WTC11 (cell line): ENCODE results near the gene GFY. TPM values are rescaled to one million over a fixed set of nuclear protein-coding genes. Genes with fewer than 3 reads are reported as not detected.

ENCODE experiments used
- ATAC-seq: fragments of 200-7000 bp; cut with Tn5 transposase; 2 replicates; pipeline ENCODE4 v1.10.0; 2021; ENCODE audit warnings: mild to moderate bottlenecking, moderate library complexity
- CTCF ChIA-PET: fragments of 300-600 bp; sonication (Branson Sonifier 250); formaldehyde crosslinking; loops from one replicate; lab custom pipeline; 2021; ENCODE audit warnings: antibody characterized with exemption; lab: Charles Lee
- POLR2A ChIA-PET: fragments of 350-600 bp; sonication (Branson Sonifier 250); formaldehyde crosslinking; loops from one replicate; lab custom pipeline; 2021; ENCODE audit warnings: antibody characterized with exemption; lab: Charles Lee
- DNase-seq: peaks from one replicate; pipeline ENCODE4 v3.0.0; 2021; ENCODE audit warnings: low spot score
- H3K27ac Mint-ChIP-seq: 2 replicates; pipeline ENCODE4 v1.8.0; 2021; ENCODE audit warnings: mixed read lengths
- H3K27me3 Mint-ChIP-seq: 2 replicates; pipeline ENCODE4 v1.8.0; 2021; ENCODE audit warnings: low read depth, mild to moderate bottlenecking, moderate library complexity, mixed read lengths
- H3K36me3 Mint-ChIP-seq: 2 replicates; pipeline ENCODE4 v1.8.0; 2021; ENCODE audit warnings: mixed read lengths
- H3K4me1 Mint-ChIP-seq: 2 replicates; pipeline ENCODE4 v1.8.0; 2022; ENCODE audit warnings: mixed read lengths
- H3K4me3 Mint-ChIP-seq: 2 replicates; pipeline ENCODE4 v1.8.0; 2021; ENCODE audit warnings: mild to moderate bottlenecking, moderate library complexity, mixed read lengths
- H3K9me3 Mint-ChIP-seq: 2 replicates; pipeline ENCODE4 v1.8.0; 2021; ENCODE audit warnings: mixed read lengths
- AR ChIP-seq: fragments of 250-450 bp; sonication (Bioruptor Pico); IDR thresholded peaks from 2 replicates; pipeline ENCODE4 v1.9.0; 2021; ENCODE audit warnings: mild to moderate bottlenecking
- ATF1 ChIP-seq: sonication (generic); formaldehyde crosslinking; IDR thresholded peaks from 2 replicates; pipeline ENCODE4 v1.8.1; 2023; ENCODE audit warnings: mild to moderate bottlenecking, moderate library complexity, missing genetic modification reagents
- CBFB ChIP-seq: sonication (generic); formaldehyde crosslinking; IDR thresholded peaks from 2 replicates; pipeline ENCODE4 v1.8.1; 2022; ENCODE audit warnings: mild to moderate bottlenecking, low read depth, missing genetic modification reagents
- CREB1 ChIP-seq: sonication (generic); formaldehyde crosslinking; IDR thresholded peaks from 2 replicates; pipeline ENCODE4 v1.8.0; 2023; ENCODE audit warnings: mild to moderate bottlenecking, missing genetic modification reagents
- ELF4 ChIP-seq: sonication (generic); formaldehyde crosslinking; IDR thresholded peaks from 2 replicates; pipeline ENCODE4 v1.8.1; 2022; ENCODE audit warnings: low read depth, mild to moderate bottlenecking, moderate library complexity, missing genetic modification reagents
- FOXP4 ChIP-seq: sonication (generic); formaldehyde crosslinking; IDR thresholded peaks from 2 replicates; pipeline ENCODE4 v1.8.0; 2022; ENCODE audit warnings: mild to moderate bottlenecking, missing genetic modification reagents
- JUN ChIP-seq: sonication (generic); formaldehyde crosslinking; IDR thresholded peaks from 2 replicates; pipeline ENCODE4 v1.8.0; 2023; ENCODE audit warnings: mild to moderate bottlenecking, missing genetic modification reagents
- MYBL2 ChIP-seq: sonication (generic); formaldehyde crosslinking; IDR thresholded peaks from 2 replicates; pipeline ENCODE4 v1.8.1; 2023; ENCODE audit warnings: mild to moderate bottlenecking, moderate library complexity, missing genetic modification reagents
- NFATC4 ChIP-seq: fragments of 250-450 bp; sonication (Bioruptor Pico); IDR thresholded peaks from 2 replicates; pipeline ENCODE4 v1.9.0; 2021; ENCODE audit warnings: mild to moderate bottlenecking
- NR3C1 ChIP-seq: sonication (generic); formaldehyde crosslinking; conservative IDR thresholded peaks from 2 replicates; pipeline ENCODE4 v1.8.1; 2023; ENCODE audit warnings: low read depth, mild to moderate bottlenecking, missing genetic modification reagents
- PRRX2 ChIP-seq: fragments of 250-450 bp; sonication (Bioruptor Pico); IDR thresholded peaks from 2 replicates; pipeline ENCODE4 v1.8.0; 2021; ENCODE audit warnings: mild to moderate bottlenecking
- SP1 ChIP-seq: sonication (generic); formaldehyde crosslinking; conservative IDR thresholded peaks from 2 replicates; pipeline ENCODE4 v1.8.1; 2022; ENCODE audit warnings: missing genetic modification reagents
- TCF7 ChIP-seq: sonication (generic); formaldehyde crosslinking; IDR thresholded peaks from 2 replicates; pipeline ENCODE4 v1.8.0; 2022; ENCODE audit warnings: mild to moderate bottlenecking, low read depth, missing genetic modification reagents, moderate library complexity
- TEAD4 ChIP-seq: sonication (generic); formaldehyde crosslinking; IDR thresholded peaks from 2 replicates; pipeline ENCODE4 v1.8.0; 2022; ENCODE audit warnings: mild to moderate bottlenecking, missing genetic modification reagents
- ZNF232 ChIP-seq: sonication (generic); formaldehyde crosslinking; IDR thresholded peaks from 2 replicates; pipeline ENCODE4 v1.8.0; 2022; ENCODE audit warnings: mild to moderate bottlenecking, missing genetic modification reagents
- ZNF317 ChIP-seq: sonication (generic); formaldehyde crosslinking; IDR thresholded peaks from 2 replicates; pipeline ENCODE4 v1.8.1; 2023; ENCODE audit warnings: low read depth, mild to moderate bottlenecking, moderate library complexity, missing genetic modification reagents, borderline replicate concordance
- ZNF396 ChIP-seq: fragments of 250-450 bp; sonication (Bioruptor Pico); IDR thresholded peaks from 2 replicates; pipeline ENCODE4 v1.8.0; 2021; ENCODE audit warnings: mild to moderate bottlenecking, moderate library complexity, borderline replicate concordance
- ZSCAN18 ChIP-seq: fragments of 250-450 bp; sonication (Bioruptor Pico); IDR thresholded peaks from 2 replicates; pipeline ENCODE4 v2.1.2; 2022; ENCODE audit warnings: mild to moderate bottlenecking, moderate library complexity
- total RNA-seq: library from RNA; stranded (reverse); gene quantifications from 3 replicates; pipeline ENCODE4 v1.2.3, GENCODE V29; 2021
- TF ChIP-seq, protein P1 (sequence below): sonication (generic); formaldehyde crosslinking; IDR thresholded peaks from 2 replicates; pipeline ENCODE4 v1.8.0; 2023; ENCODE audit warnings: mild to moderate bottlenecking, missing genetic modification reagents
- TF ChIP-seq, protein P2 (sequence below): sonication (generic); formaldehyde crosslinking; IDR thresholded peaks from 2 replicates; pipeline ENCODE4 v1.8.1; 2023; ENCODE audit warnings: mild to moderate bottlenecking, missing genetic modification reagents
- TF ChIP-seq, protein P3 (sequence below): sonication (generic); formaldehyde crosslinking; IDR thresholded peaks from 2 replicates; pipeline ENCODE4 v1.8.1; 2022; ENCODE audit warnings: low read depth, mild to moderate bottlenecking, moderate library complexity, missing genetic modification reagents, borderline replicate concordance

Gene GFY
- total RNA-seq, 1 experiment from 2014 or later = 0.87 TPM

DNA sequence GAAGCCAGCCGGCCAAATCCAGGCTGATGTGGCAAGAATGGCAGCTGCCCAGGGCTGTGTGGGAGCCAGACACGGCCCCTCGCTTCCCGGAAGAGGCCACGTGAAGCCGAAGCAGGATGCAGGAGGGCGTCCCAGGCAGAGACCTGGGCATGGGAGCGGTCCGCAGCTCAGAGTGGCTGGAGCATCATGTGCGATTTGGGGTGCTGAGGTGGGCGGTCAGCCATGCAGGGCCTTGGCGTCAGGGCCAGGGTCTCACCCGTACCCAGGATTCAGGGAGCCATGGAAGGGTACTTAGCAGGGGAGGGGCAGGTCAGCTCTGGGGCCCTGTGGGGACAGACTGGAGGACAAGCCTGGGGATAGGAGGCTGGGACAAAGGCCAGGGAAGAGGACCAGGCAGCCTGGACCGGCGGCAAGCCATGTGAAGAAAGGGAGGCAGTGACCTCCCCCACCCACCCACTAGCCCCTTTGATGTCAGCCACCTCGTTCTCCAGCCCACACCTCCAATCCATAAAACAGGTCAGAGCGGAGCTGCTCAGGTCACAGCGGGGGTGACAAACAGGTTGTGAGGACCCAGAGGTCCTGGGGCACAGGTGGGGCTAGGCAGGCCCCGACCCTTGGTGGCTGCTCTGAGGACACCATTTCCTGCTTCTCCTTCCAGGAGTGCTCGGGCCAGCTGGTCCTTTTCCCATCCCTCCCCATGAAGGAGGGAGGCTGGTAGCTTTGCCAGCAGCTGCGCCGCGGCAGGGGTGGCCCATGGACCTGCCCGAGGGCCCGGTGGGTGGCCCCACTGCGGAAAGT, 34.9 kb upstream of the GFY start (continued):
- TF ChIP-seq, protein P1, sequence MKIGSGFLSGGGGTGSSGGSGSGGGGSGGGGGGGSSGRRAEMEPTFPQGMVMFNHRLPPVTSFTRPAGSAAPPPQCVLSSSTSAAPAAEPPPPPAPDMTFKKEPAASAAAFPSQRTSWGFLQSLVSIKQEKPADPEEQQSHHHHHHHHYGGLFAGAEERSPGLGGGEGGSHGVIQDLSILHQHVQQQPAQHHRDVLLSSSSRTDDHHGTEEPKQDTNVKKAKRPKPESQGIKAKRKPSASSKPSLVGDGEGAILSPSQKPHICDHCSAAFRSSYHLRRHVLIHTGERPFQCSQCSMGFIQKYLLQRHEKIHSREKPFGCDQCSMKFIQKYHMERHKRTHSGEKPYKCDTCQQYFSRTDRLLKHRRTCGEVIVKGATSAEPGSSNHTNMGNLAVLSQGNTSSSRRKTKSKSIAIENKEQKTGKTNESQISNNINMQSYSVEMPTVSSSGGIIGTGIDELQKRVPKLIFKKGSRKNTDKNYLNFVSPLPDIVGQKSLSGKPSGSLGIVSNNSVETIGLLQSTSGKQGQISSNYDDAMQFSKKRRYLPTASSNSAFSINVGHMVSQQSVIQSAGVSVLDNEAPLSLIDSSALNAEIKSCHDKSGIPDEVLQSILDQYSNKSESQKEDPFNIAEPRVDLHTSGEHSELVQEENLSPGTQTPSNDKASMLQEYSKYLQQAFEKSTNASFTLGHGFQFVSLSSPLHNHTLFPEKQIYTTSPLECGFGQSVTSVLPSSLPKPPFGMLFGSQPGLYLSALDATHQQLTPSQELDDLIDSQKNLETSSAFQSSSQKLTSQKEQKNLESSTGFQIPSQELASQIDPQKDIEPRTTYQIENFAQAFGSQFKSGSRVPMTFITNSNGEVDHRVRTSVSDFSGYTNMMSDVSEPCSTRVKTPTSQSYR (CRISPR knock-in tag) = no peak
- no peak for TF ChIP-seq JUN (CRISPR knock-in tag)
- TF ChIP-seq CBFB = no peak
- no peak for TF ChIP-seq NFATC4 (CRISPR knock-in tag)
- no peak for TF ChIP-seq SP1 (CRISPR knock-in tag)
- TF ChIP-seq ZSCAN18 = no peak
- TF ChIP-seq, all 79 proteins: peak for 0

DNA sequence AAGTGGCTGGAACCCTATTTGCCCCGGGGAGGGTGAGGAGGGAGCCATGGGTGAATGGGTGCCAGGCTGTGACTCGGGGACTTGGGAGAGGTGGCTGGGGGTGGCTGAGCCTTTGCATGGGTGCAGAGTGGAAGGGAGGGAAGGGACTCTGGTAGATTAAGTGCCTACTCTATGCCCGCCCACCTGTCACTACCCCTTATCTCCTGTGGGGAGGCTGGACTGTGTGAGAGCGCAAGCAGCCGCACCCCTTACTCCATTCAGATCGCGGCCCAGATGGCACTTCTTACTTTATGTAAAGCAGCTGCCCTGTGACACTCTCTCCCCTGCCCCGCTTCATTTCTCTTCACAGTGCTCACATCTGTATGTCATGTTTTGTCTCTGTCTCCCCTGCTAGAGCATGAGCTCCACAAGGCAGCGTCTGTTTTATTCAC, 34.2 kb upstream of the GFY start:
- Mint-ChIP-seq H3K9me3 (no peaks in the 10 kb centered on the region), H3K4me3 (no peak overlapping the region), H3K27ac (no peak overlapping the region), H3K36me3 (no peaks in the 10 kb centered on the region), H3K27me3 (peaks cover 16% of the 10 kb centered on the region)
- ATAC-seq (no peak), DNase-seq (no peak)
- POLR2A ChIA-PET = interaction anchor here (0.6 to 1.8 kb wide), 2 partner anchors 13 to 54 kb away, joined by 5 to 7 read pairs; no protein-coding TSS in a partner anchor
- CTCF ChIA-PET = interaction anchor here (0.6 to 5.3 kb wide), 21 partner anchors 12 to 294 kb away, joined by 3 to 120 read pairs (median 8); partner anchors contain the start of genes DKKL1, GFY, PIH1D1 and PTH2
- TF ChIP-seq ATF1 (CRISPR knock-in tag) (no peak), TCF7 (CRISPR knock-in tag) (no peak), PRRX2 (no peak), ZNF232 (CRISPR knock-in tag) (no peak), ZNF396 (CRISPR knock-in tag) (no peak), NR3C1 (no peak), CREB1 (no peak), ELF4 (CRISPR knock-in tag) (no peak), ZNF317 (CRISPR knock-in tag) (no peak), MYBL2 (CRISPR knock-in tag) (no peak), FOXP4 (CRISPR knock-in tag) (no peak), TEAD4 (CRISPR knock-in tag) (no peak), AR (no peak)
- TF ChIP-seq, protein P2, sequence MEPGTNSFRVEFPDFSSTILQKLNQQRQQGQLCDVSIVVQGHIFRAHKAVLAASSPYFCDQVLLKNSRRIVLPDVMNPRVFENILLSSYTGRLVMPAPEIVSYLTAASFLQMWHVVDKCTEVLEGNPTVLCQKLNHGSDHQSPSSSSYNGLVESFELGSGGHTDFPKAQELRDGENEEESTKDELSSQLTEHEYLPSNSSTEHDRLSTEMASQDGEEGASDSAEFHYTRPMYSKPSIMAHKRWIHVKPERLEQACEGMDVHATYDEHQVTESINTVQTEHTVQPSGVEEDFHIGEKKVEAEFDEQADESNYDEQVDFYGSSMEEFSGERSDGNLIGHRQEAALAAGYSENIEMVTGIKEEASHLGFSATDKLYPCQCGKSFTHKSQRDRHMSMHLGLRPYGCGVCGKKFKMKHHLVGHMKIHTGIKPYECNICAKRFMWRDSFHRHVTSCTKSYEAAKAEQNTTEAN (CRISPR knock-in tag) = no peak
- TF ChIP-seq, protein P3, sequence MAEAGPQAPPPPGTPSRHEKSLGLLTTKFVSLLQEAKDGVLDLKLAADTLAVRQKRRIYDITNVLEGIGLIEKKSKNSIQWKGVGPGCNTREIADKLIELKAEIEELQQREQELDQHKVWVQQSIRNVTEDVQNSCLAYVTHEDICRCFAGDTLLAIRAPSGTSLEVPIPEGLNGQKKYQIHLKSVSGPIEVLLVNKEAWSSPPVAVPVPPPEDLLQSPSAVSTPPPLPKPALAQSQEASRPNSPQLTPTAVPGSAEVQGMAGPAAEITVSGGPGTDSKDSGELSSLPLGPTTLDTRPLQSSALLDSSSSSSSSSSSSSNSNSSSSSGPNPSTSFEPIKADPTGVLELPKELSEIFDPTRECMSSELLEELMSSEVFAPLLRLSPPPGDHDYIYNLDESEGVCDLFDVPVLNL (CRISPR knock-in tag) = no peak
- TF ChIP-seq, all 79 proteins: peak for 0
- peaks cover 18% of the 10 kb centered on the region for H3K4me1 Mint-ChIP-seq
